ENCODE results near the gene MMP25.

GRCh38 chr16:3070608-3071111 is 24.3 kb downstream of the MMP25 start:
- TF ChIP-seq CTCF (optimal IDR thresholded peaks at IDR 0.05 in 1 of 3, IDR thresholded peaks at IDR 0.05 in 1 of 3, conservative IDR thresholded peaks at IDR 0.05 in 1 of 3; ENCODE audit: extremely low read depth in 1 of 3, insufficient read depth in 2 of 3, low read length in 3 of 3), result no peak
- no peak for TF ChIP-seq EZH2 (IDR thresholded peaks at IDR 0.05; ENCODE audit: low read length)

Data from keratinocyte (primary cell).